IPS-NIHi7 (cell line): Measurements from ENCODE around the gene ABCF2.

Source experiments
- DNase-seq: peaks from one replicate; pipeline ENCODE4 v3.0.0; 2012; ENCODE audit warnings: mixed read lengths; ENCODE audit errors: extremely low spot score

ABCF2 gene

GRCh38 chr7:151195616-151196450 is 31.2 kb downstream of the ABCF2 start:
- DNase-seq, result peak; percentile 51

GRCh38 chr7:151194188-151194587 is 32.8 kb downstream of the ABCF2 start:
- no peak for DNase-seq

DNA sequence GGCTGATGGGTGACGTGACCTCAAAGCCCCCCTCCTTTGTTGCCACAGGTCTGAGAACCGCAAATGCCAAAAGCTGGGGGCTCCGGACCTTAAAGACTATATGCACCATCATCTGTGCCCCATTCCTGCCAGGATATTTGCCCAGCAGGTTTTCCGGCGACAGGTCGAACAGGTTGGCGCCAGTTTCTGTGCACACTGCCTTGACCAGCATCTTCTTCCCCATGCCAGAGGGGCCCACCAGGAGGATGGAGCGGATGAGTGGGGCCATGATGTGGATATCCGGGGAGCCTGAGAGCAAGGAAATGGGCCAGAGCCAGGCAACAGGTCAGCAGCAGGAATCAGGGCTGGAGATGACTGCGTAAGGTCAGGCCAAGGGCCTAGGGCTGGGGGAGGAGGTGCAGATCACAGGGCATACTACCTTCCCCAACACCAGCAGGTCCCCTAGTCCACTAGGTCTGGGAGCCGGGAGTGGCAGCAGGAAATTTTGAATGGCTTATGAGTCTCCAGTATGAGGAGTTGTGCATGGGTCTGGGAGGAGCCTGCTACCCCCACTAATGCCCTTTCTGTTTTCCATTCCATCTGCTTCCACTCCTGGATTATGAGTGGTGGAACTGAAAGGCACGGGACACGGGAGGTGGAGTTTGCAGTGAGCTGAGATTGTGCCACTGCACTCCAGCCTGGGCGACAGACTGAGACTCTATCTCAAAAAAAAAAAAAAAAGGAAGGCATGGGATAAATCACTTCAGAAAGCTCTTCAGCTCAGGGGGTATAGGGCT is 33.6 kb downstream of the ABCF2 start:
- no peak for DNase-seq

DNA sequence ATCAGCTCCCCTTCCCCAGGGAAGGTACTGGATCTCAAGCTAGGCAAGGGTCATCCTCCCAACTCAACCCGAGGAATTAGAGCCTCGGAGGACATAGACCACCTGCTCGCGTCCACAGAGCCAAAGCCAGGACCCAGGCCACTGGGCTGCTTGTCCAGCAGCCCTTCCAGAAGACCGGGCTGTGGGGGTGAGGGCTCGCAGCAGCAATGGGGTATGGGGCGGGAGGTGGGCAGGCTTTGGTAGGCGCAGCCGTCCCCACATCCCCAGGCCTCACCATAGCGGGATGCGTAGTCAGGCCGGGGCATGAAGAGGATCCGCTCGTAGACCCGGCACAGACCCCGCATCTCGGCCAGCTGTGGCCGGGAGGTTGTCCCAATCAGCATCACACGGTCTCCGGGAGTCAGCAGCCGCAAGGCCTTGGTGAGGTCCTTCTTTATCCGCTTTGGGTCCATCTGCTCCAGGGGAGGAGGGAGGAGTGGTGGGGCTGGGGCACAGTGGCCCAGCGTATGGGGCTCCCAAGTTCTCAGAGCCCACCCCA is 34.9 kb downstream of the ABCF2 start:
- DNase-seq, result no peak

DNA sequence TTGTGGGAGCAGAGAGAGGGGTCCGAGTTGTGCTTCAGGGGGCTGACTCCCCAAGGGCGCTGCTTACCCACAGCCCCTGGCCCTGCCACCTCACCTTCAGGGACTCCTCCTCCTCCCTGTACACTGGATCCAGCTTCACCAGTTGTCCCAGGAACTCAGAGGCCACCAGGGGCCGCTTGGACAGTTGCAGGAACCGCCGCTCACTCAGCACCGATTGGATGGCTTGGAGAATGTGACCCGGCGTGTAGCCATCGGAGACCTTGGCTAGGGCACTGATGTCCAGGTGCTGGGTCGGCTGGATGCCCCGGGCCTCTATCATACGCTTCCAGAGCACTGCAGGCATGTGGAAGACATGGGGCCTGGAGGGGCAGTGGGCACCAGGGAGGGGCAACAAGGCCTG is 35.5 kb downstream of the ABCF2 start:
- DNase-seq, result no peak

DNA sequence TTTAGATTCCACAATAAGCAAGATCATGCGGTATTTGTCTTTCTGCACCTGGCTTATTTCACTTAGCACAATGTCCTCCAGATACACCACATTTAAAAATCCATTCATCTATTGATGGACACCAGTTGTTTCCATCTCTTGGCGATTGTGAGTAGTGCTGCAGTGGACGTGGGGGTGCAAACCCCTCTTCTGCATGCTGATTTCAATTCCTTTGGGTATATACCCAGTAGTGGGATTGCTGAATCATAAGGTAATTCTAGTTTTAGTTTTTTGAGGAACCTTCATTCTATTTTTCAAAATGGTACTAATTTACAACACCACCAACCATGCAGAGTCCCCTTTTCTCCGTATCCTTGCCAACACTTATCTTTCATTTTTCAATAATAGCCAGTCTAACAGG is 38.0 kb downstream of the ABCF2 start:
- no peak for DNase-seq

DNA sequence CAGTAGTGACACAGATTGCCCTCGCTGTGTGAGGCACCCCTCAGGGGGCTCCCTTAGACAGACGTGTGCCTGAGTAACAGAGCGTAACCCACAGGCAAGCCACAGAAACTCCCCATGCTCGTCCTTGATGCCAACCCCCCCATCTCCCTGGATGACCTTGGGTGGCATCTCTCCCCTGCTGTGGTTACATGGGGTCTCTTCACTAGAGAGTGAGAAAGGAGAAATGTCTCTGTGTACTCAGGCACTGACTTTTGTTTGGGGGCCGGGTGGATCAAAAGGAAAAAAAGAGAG is 38.8 kb downstream of the ABCF2 start:
- no peak for DNase-seq

DNA sequence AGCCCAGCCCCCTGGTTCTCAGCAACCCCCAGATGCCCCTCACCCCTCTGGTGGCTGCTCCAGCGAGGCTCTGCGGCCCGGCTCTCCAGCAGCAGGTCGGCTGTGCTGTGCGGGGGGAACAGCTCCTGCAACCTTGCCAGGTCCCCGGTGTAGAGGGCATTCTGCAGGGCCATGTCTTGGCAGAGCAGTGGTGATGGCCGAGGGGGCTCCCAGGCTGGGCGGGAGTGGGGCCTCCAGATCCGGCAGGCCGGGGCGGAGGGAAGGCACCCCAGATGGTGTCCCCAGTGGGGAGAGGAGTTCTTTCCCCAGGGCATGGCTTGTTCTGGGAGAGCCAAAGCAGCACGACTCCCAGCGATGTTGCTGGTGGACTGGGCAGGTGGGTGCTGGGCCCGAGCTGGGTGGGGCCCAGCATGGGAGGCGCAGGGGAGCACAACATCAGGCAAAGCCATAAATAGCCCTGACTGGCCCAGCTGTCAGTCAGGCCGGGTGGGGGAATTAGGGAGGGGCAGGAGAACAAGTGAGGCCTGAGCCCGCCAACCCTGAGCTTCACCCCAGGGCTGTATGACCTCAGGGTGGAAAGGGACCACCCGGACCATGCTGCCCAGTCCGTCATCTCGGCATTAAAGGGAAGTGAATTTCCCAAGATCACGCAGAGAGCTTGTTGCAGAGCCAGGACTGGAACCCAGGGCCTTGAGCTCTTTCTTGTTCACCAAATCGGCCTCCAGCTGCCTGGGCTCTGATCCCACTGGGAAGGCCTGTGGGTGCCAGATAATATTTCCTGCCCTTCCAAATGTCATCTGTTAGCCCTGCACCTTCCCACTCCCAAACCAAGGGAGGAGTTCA is 39.4 kb downstream of the ABCF2 start:
- no peak for DNase-seq

DNA sequence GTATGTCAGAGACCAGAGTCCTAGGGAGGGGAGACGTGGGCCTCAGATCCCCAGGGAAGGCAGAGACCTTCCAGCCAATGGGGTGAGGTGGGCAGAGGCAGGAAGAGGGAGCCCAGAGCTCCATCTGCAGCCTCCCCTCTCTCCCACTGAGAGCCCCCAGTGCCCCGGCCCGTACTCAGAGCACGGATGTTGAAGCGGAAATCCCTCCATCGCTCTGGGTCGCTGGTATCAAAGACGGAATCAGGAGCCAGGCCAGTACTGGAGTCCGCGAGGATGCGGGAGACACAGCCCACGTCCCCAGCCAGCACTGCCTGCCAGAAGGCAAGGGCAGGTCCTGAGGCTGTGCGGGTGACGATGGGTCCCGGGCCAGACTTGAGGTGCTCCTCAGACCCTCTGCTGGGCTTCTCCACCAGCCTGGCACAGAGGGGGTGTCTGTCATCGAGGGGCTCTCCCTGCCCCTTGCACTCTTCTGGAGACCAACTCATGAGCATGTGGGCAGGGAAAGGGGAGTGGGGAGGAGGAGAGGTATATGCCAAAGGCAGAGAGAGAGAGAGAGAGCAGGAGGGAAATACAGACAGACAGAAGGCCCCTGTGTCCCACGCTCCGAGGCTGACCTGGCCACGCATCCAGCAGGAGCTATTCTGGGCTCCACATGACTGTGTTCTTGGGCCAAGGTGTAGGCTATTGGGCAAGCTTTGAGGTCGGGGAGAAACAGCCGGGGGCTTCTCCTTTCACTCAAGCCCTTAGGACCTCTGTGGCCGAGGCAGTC is 40.2 kb downstream of the ABCF2 start, which contains the start of gene ASB10:
Gene ASB10 (minus strand): TSS at position 611 of the 769 bp plus-strand sequence. CDS start 120 bp downstream, at position 491.
- no peak for DNase-seq

DNA sequence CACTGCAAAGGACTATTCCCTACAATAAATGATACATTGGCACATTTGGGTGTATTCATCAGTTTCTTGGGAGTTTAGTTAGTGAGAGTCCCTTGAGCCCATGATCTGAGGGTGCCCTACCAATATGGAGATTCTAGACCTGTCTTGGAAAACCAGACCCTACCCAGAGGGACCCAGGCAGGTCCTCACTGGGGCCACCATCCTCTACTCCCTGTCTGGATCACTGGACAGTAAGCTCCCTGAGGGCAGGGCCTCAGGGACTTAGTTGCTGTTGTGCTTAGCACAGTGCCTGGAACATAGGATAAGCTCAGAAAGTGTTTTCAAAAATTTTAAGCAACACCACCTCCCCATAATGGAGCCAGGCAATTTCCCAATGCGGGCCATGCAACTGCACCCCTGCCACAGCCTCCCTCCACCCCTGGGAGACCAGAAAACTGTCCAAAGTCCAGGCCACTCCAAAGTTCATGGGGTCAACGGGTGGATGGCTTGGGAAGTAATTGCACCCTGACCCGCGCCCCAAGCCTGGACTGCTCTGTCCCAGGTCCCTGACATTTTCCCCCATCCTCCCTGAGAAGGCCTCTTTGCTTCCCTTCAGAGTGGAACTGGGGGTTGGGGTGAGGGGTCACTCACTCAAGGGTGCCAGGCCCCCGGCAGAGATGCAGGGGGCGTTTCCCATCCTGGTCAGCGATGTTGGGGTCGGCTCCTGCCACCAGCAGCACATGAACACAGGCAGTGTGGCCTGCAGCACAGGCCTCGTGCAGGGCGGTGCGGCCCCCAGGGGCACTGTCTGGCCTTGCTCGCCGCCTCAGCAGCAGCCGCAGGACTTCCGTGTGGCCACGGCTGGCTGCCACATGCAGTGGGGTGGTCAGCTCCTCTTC is 41.0 kb downstream of the ABCF2 start:
- DNase-seq, result no peak

- no peak for DNase-seq
These were observed 46.0 kb downstream of the ABCF2 start for GRCh38 chr7:151181011-151181431.

GRCh38 chr7:151179946-151180345 is 47.1 kb downstream of the ABCF2 start:
- no peak for DNase-seq

DNA sequence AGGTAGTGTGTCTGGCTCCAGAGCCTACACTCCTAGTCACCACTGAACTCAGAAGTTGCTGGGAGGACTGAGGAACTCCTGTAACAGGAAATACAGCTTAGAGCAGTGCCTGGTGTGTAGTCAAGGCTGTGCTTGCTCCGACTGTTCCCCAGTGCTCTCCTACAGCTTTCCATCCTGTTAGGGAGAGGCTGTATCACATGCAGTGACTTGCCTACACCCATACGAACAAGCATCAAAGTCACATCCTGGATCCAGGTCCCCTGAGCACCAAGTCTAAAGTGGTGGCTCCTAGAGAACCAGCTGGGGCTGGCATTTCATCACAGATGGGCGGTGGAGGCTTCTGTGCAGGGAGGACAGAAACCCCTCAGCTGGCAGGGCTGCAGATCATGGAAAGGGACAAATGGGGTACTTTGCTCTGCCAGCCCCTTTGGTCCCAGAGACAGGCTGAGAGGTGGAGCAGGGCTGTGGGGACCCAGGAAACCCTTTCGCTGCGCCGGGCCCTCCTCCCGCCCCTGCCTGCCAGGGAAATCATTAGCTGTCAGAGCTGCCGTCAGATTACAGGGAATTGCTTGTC is 47.6 kb downstream of the ABCF2 start:
- DNase-seq, result no peak

DNA sequence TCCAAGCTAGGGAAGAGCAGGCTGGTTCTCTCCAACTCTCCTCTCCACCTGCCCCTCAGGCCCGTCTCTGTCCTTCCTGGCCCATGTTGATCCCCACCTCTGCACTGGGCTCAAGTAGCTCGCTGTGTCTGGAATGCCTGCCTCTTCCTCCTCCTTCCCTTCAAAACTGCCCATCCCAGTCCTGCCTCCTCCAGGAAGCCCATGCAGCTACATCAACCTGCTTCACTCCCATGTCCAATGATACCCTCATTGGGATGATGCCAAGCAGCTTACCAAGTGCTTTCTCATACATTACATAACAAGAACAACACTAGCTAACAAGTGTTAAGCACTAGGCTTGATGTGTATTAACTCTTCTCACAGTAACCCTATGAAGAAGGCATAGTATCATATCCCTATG is 48.2 kb downstream of the ABCF2 start:
- no peak for DNase-seq

GRCh38 chr7:151178236-151178635 is 48.8 kb downstream of the ABCF2 start:
- no peak for DNase-seq

DNA sequence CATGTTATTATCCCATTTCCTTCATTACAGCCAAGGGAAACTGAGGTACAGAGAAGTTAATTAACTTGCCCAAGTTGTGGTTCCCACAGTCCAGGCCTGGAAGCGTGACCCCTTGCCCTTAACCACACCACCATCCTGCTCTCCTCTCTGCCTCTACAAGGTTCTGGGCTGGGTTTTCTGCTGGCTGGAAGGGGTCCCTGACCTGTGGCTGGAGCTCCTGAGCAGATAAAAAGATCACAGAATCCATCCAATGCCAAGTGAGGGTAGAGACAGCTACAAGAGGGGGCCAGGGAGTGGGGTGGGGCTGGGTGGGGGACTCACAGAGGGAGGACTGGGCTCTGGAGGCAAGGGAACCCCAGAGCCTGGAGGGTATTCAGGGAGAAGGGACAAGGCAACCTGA is 49.7 kb downstream of the ABCF2 start:
- no peak for DNase-seq

DNA sequence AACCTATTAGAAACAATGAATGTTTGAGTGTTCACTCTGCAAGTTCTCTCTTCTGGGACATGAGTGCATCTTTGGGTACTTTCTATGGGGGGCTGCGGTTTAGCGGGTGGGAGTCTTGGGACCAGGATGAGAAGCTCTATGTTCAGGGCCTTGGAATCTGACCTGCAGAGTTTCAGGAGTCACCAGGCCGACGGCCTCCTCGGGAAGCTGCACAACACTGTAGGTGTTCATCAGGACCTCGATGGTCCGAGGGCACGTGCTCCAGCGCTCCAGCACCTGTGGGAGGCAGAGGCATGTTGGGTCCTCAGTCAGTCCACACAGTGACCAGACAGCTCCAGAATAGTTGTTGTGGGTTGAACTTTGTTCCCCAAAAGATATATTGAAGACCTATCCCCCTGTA is 50.6 kb downstream of the ABCF2 start:
- DNase-seq, result no peak

DNA sequence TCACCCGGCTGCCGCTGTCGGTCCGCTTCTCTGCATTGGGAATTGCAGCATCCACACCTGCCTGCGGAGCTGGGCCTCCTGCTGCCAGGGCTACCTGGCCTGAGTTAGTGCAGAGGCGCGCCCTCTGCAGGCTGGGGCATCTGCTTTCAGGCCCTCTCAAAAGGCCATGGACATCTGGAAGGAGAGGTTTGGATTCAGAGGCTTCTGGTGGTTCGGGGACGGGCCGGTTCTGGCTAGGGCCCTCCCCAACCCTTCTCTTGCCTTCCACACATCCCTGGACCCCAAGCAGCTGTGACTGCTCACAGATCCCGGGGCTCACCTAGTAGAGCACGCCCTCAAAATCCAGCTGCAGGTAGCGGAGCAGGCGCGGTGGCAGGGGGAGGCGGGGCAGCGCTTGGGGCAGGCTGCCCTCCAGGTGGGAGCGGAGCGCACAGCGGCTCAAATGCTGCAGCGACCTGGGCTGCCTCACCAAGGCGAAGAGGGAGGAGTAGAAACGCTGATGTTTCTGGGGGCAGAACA is 51.2 kb downstream of the ABCF2 start:
- peak; percentile 49 for DNase-seq

DNA sequence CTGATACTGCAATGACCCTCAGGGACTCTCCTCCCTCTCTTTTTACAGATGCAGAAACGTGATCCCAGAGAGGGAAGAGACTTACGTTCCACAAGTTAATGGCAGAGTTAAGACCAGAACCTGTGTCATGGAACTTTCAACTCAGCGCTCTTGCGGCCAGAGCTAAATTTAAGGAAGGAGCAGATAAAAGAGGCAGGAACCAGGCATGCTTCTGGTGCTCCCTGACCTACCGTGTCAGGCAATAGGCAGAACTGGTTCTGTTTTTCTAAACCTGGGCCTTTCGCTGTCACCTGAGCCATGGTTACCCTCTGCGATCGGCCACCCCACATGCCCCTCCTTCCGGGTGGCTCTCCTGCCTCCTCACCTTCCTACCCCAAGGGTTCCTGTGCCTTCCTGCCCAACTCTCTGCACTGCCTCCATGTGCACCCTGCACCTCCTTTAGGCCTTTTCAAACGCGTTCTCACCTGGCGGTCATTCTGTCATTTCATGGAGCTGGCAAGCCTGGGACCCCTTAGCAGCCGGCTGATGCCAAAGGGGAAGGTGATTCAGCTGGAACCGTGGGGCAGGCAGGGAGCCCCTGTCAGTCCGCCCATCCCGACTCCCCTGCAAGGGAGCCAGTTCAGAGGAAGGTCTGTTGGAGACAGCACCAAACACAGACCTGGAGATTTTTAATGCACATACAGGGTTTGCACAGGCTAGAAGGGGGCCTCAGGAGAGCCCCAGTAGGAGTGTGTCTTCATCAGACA is 51.8 kb downstream of the ABCF2 start:
- no peak for DNase-seq
